H1 (cell line): ENCODE data around the gene SCMH1. TPM values are rescaled to one million over a fixed set of nuclear protein-coding genes. Genes with fewer than 3 reads are reported as not detected.
"Not testable (repeated sequence)": the region's sequence is repeated elsewhere in the genome, so short reads cannot be mapped to it uniquely, and the experiment has no call there.

Source experiments
- CTCF ChIA-PET: fragments of 300-600 bp; sonication (Branson Sonifier 250); formaldehyde crosslinking; loops from one replicate; lab custom pipeline; 2021; ENCODE audit not compliant: partially characterized antibody; lab: Charles Lee
- POLR2A ChIA-PET: fragments of 300-600 bp; sonication (Branson Sonifier 250); formaldehyde crosslinking; loops from one replicate; lab custom pipeline; 2021; ENCODE audit warnings: inconsistent platforms; ENCODE audit not compliant: partially characterized antibody; lab: Charles Lee
- DNase-seq, 2 experiments: peaks; one replicate each; pipeline versions ENCODE4 v3.0.0 to v3.0.0-alpha.2; 2010 to 2022; ENCODE audit warnings: low spot score in 2 of 2, low read depth in 1 of 2, mixed read lengths in 1 of 2
- FAIRE-seq: peaks from 2 replicates; lab custom pipeline; 2011; peaks lifted over from hg19 to GRCh38; lab: Jason Lieb, UNC
- H2AFZ ChIP-seq: 2 replicates; pipeline ENCODE4 v1.8.1; 2012; ENCODE audit warnings: low read length, inconsistent platforms
- H2AK5ac ChIP-seq: 2 replicates; pipeline ENCODE4 v1.6.1; 2013; ENCODE audit warnings: low read depth, low read length
- H2BK120ac ChIP-seq: replicated peaks from 2 replicates; pipeline ENCODE3; 2013; ENCODE audit warnings: low read depth, low read length, inconsistent platforms
- H2BK12ac ChIP-seq: 2 replicates; pipeline ENCODE4 v1.6.1; 2013; ENCODE audit warnings: low read depth, low read length
- H2BK15ac ChIP-seq: 2 replicates; pipeline ENCODE4 v1.6.1; 2013; ENCODE audit warnings: low read length
- H2BK20ac ChIP-seq: 2 replicates; pipeline ENCODE4 v1.6.1; 2013; ENCODE audit warnings: low read length
- H2BK5ac ChIP-seq: 2 replicates; pipeline ENCODE4 v1.6.1; 2013; ENCODE audit warnings: low read depth, low read length
- H3K14ac ChIP-seq: 2 replicates; pipeline ENCODE4 v1.6.1; 2013; ENCODE audit warnings: inconsistent platforms; ENCODE audit not compliant: insufficient read length
- H3K18ac ChIP-seq: 2 replicates; pipeline ENCODE4 v1.6.1; 2013; ENCODE audit warnings: low read length; ENCODE audit errors: extremely low read depth
- H3K23ac ChIP-seq: 2 replicates; pipeline ENCODE4 v1.6.1; 2013; ENCODE audit warnings: inconsistent platforms; ENCODE audit not compliant: insufficient read length
- H3K23me2 ChIP-seq: 2 replicates; pipeline ENCODE4 v1.6.1; 2013; ENCODE audit warnings: low read depth, low read length
- H3K27ac ChIP-seq: 2 replicates; pipeline ENCODE4 v1.6.1; 2011; ENCODE audit warnings: low read depth, low read length, inconsistent platforms
- H3K27me3 ChIP-seq, 4 experiments: replicated peaks in 1 of 4; 1 replicate in 1 of 4; 2 replicates in 3 of 4; pipeline versions ENCODE4 v1.6.1 to v1.8.1; 2011 to 2013; ENCODE audit warnings: low read length in 3 of 4, mild to moderate bottlenecking in 3 of 4, inconsistent platforms in 2 of 4, mixed read lengths in 2 of 4, moderate library complexity in 1 of 4; ENCODE audit not compliant: control insufficient read depth in 3 of 4, insufficient read depth in 3 of 4; ENCODE audit errors: extremely low read depth in 1 of 4
- H3K36me3 ChIP-seq, 4 experiments: 2 replicates each; pipeline versions ENCODE4 v1.6.1 to v1.8.1; 2011 to 2013; ENCODE audit warnings: mild to moderate bottlenecking in 4 of 4, low read length in 3 of 4, moderate library complexity in 2 of 4, control low read depth in 1 of 4, inconsistent platforms in 1 of 4; ENCODE audit not compliant: insufficient read depth in 4 of 4, control insufficient read depth in 2 of 4
- H3K4ac ChIP-seq: replicated peaks from 2 replicates; pipeline ENCODE3; 2013; ENCODE audit warnings: low read length, low read depth, mixed read lengths, inconsistent platforms; ENCODE audit not compliant: insufficient read length
- H3K4me1 ChIP-seq, 4 experiments: replicated peaks in 1 of 4; 1 replicate in 1 of 4; 2 replicates in 3 of 4; pipeline versions ENCODE4 v1.6.1 to v1.8.1; 2011 to 2013; ENCODE audit warnings: low read length in 3 of 4, inconsistent platforms in 2 of 4, mixed read lengths in 1 of 4; ENCODE audit not compliant: insufficient read depth in 4 of 4, control insufficient read depth in 3 of 4
- H3K4me2 ChIP-seq, 2 experiments: 2 replicates each; pipeline versions ENCODE4 v1.6.1 to v1.8.1; 2011 to 2013; ENCODE audit warnings: low read depth in 2 of 2, low read length in 2 of 2, control low read depth in 1 of 2, inconsistent platforms in 1 of 2, mild to moderate bottlenecking in 1 of 2; ENCODE audit not compliant: insufficient read depth in 1 of 2
- H3K4me3 ChIP-seq, 4 experiments: fragments of 200-600, 300-600 bp in 1 of 4; sonication (generic), shearing (Covaris generic), sonication (Bioruptor Twin) in 1 of 4; 2 replicates each; pipeline versions ENCODE4 v1.5.1 to v1.8.1; 2011 to 2016; ENCODE audit warnings: low read length in 4 of 4, low read depth in 3 of 4, control low read depth in 2 of 4, inconsistent platforms in 2 of 4, mild to moderate bottlenecking in 2 of 4, mixed read lengths in 1 of 4, moderate library complexity in 1 of 4; ENCODE audit not compliant: insufficient read depth in 2 of 4; ENCODE audit errors: extremely low read depth in 1 of 4
- H3K56ac ChIP-seq: replicated peaks from 2 replicates; pipeline ENCODE3; 2013; ENCODE audit warnings: low read depth, mild to moderate bottlenecking, mixed read lengths, low read length, inconsistent platforms; ENCODE audit not compliant: insufficient read length
- H3K79me1 ChIP-seq: 2 replicates; pipeline ENCODE4 v1.6.1; 2013; ENCODE audit warnings: low read depth, low read length, control low read depth
- H3K79me2 ChIP-seq, 2 experiments: 2 replicates each; pipeline versions ENCODE4 v1.6.1 to v1.8.1; 2012 to 2013; ENCODE audit warnings: low read length in 2 of 2, mild to moderate bottlenecking in 2 of 2, inconsistent platforms in 1 of 2; ENCODE audit not compliant: insufficient read depth in 2 of 2, control insufficient read depth in 1 of 2
- H3K9ac ChIP-seq, 4 experiments: replicated peaks in 1 of 4; 1 replicate in 1 of 4; 2 replicates in 3 of 4; pipeline versions ENCODE4 v1.6.1 to v1.8.1; 2011 to 2013; ENCODE audit warnings: low read depth in 3 of 4, low read length in 3 of 4, control low read depth in 2 of 4, mild to moderate bottlenecking in 2 of 4, moderate library complexity in 2 of 4, inconsistent platforms in 1 of 4; ENCODE audit errors: extremely low read depth in 1 of 4
- H3K9me3 ChIP-seq, 2 experiments: 2 replicates each; pipeline versions ENCODE4 v1.6.1 to v1.8.1; 2012 to 2013; ENCODE audit warnings: mild to moderate bottlenecking in 2 of 2, moderate library complexity in 2 of 2, control low read depth in 1 of 2, inconsistent platforms in 1 of 2, low read depth in 1 of 2, low read length in 1 of 2, mixed read lengths in 1 of 2; ENCODE audit not compliant: insufficient read depth in 2 of 2
- H4K20me1 ChIP-seq, 2 experiments: replicated peaks in 1 of 2; 2 replicates each; pipeline versions ENCODE3 to v1.8.1; 2011 to 2013; ENCODE audit warnings: inconsistent platforms in 2 of 2, low read length in 2 of 2, mild to moderate bottlenecking in 1 of 2; ENCODE audit not compliant: insufficient read depth in 2 of 2, control insufficient read depth in 1 of 2
- H4K5ac ChIP-seq: 2 replicates; pipeline ENCODE4 v1.6.1; 2013; ENCODE audit warnings: low read length, low read depth, mixed read lengths, inconsistent platforms; ENCODE audit not compliant: insufficient read length
- H4K8ac ChIP-seq: 2 replicates; pipeline ENCODE4 v1.8.0; 2013; ENCODE audit warnings: mild to moderate bottlenecking, moderate library complexity, low read length, inconsistent platforms; ENCODE audit not compliant: insufficient read depth; ENCODE audit errors: extremely low read depth
- H4K91ac ChIP-seq: replicated peaks from 2 replicates; pipeline ENCODE3; 2013; ENCODE audit warnings: low read length, mixed read lengths, inconsistent platforms; ENCODE audit not compliant: insufficient read length
- ASH2L ChIP-seq: fragments of 200-600, 300-600 bp; sonication (generic); IDR thresholded peaks from one replicate; pipeline ENCODE4 v1.7.1; 2017; ENCODE audit warnings: low read length
- WGBS, 2 experiments: shearing (Covaris generic) in 1 of 2; methylation state at CpG; one replicate each; pipeline versions ENCODE4 v1.1.6 to v1.1.7; 2013 to 2015; ENCODE audit warnings: low lambda C conversion rate in 2 of 2, mixed read lengths in 2 of 2, inconsistent platforms in 1 of 2, low coverage in 1 of 2, missing lambda C conversion rate in 1 of 2; ENCODE audit not compliant: insufficient replicate concordance in 2 of 2, insufficient coverage in 1 of 2, insufficient read length in 1 of 2; ENCODE audit errors: extremely low coverage in 1 of 2, missing lambda C conversion rate in 1 of 2; 5-methylcytosine and 5-hydroxymethylcytosine counted together
- polyA plus RNA-seq, 7 experiments: library from polyadenylated mRNA; depleted of rRNA in 3 of 7; stranded (reverse) in 5 of 7; unstranded in 2 of 7; fragments of >200 nt in 5 of 7; fragments of 200-250 nt in 2 of 7; gene quantifications; 1 replicate in 5 of 7; 2 replicates in 1 of 7; 4 replicates in 1 of 7; pipeline versions ENCODE4 v1.2.1 to v1.2.3, GENCODE V29; 2011 to 2013; ENCODE audit warnings: missing spikeins in 2 of 7, mixed read lengths in 2 of 7
- total RNA-seq: library from RNA; stranded (reverse); fragmentation: NEBNext Ultra II Directional; extraction: Animal tissue kit (Norgen Biotek cat#: 25700); gene quantifications from 2 replicates; pipeline ENCODE4 v1.2.1, GENCODE V29; 2021

SCMH1 gene
- total and polyA plus RNA-seq, 2 of the 8 experiments (the other 6 are each of a cell fraction or from before 2014, with no cell fraction given), result 16.6 to 30.7 TPM

DNA sequence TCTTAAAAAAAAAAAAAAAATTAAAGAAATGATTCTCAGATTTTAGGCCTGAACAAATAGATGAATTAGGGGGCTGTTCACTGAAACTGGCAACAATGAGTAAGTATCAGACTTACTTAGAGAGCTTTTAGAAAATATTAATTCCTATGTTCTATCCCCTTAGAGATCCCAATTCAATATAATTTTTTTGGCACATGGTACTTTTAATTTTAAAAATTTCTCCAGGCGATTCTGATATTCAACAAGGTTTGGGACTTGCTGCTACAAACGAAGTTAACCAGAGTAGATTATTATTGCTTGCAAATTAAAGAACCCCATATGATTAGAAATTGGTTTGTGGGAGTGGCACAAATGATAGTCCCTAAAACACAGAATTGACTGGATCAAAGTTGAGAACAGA is 11.4 kb downstream of the SCMH1 start (continued):
- TF ChIP-seq ASH2L, result no peak

DNA sequence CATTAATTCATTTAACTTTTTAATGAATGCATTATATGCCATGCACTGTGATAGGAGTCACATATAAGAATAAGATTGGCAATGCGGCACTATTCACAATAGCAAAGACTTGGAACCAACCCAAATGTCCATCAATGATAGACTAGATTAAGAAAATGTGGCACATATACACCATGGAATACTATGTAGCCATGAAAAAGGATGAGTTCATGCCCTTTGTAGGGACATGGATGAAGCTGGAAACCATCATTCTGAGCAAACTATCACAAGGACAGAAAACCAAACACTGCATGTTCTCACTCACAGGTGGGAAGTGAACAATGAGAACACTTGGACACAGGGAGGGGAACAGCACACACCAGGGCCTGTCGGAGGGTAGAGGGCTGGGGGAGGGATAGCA is 12.9 kb downstream of the SCMH1 start:
- POLR2A ChIA-PET, H4K91ac ChIP-seq, H4K20me1 ChIP-seq, H3K79me1 ChIP-seq, H3K4me2 ChIP-seq, H3K9me3 ChIP-seq, H2BK120ac ChIP-seq, H3K27ac ChIP-seq, H3K4me3 ChIP-seq, H3K23ac ChIP-seq, H3K4ac ChIP-seq, DNase-seq, H2AFZ ChIP-seq, H3K23me2 ChIP-seq, H3K56ac ChIP-seq, H3K14ac ChIP-seq, H3K18ac ChIP-seq, H2BK20ac ChIP-seq, H4K8ac ChIP-seq, H4K5ac ChIP-seq, H3K27me3 ChIP-seq, H2BK5ac ChIP-seq, H2BK15ac ChIP-seq, H3K36me3 ChIP-seq, FAIRE-seq, H3K9ac ChIP-seq, H3K4me1 ChIP-seq, H2AK5ac ChIP-seq, H3K79me2 ChIP-seq, H2BK12ac ChIP-seq: not testable (repeated sequence)
- 98% methylated on average over 2 of the region's 2 CpGs; no CpG with 5 or more reads in 1 of the 2 experiments for WGBS, 2 experiments
- CTCF ChIA-PET, result interaction anchor here (0.6 kb wide), 1 partner anchor 1113 kb away, joined by 3 read pairs; no protein-coding TSS in a partner anchor
